ENCODE data around the gene MIER3. TPM values are rescaled to one million over a fixed set of nuclear protein-coding genes. Genes with fewer than 3 reads are reported as not detected.
"Not testable (repeated sequence)": the region's sequence is repeated elsewhere in the genome, so short reads cannot be mapped to it uniquely, and the experiment has no call there.

Gene MIER3, protein sequence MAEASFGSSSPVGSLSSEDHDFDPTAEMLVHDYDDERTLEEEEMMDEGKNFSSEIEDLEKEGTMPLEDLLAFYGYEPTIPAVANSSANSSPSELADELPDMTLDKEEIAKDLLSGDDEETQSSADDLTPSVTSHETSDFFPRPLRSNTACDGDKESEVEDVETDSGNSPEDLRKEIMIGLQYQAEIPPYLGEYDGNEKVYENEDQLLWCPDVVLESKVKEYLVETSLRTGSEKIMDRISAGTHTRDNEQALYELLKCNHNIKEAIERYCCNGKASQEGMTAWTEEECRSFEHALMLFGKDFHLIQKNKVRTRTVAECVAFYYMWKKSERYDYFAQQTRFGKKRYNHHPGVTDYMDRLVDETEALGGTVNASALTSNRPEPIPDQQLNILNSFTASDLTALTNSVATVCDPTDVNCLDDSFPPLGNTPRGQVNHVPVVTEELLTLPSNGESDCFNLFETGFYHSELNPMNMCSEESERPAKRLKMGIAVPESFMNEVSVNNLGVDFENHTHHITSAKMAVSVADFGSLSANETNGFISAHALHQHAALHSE
- total RNA-seq = 31.0 TPM

GRCh38 chr5:56951946-56952691, at the start of gene MIER3:
TSS of gene MIER3 (minus strand) at chr5:56952123. CDS start at chr5:56952102, 21 bp downstream.
- DNase-seq = peak; percentile 91

GRCh38 chr5:56995596-56995995, 43.7 kb upstream of the MIER3 start:
- no peak for DNase-seq

DNA sequence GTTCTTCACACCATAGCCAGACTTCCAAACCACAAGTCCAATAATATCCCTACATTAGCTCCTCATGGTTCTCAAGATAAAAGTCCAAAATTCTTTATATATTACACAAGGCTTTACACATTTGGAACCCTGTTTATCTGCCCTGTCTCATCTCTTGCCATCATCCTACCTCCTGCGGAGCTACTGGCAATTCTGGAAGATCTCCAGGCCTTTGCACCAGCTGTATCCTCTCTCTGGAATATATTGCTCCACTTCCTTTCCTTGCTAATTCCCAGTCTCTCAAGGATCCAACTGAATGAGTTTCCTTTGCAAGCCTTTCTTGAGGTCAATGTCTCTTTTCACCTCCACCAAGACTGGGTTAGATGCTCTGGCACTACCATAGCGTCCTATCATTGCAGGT, 41.3 kb upstream of the MIER3 start:
- no peak for DNase-seq

- DNase-seq = no peak
Measured at GRCh38 chr5:56989676-56990075, 37.8 kb upstream of the MIER3 start.

DNA sequence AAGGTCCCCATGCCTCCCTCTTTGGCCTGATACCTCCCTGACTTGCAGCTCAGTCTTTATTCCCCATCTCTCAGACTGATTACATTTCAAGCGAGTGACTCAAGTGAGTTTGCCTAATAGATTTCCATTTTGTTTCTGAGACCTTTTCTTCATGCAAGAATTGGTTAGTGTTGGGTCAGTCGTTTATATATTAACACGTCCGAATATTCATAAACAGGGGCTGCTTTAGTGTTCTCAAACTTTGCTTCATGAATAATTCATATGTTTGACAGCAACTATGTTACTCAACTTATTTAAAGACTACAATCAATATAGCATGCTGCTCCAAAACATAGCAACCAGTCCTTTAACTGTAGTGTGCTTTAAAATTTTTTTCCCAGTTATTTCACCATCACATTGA, 36.6 kb upstream of the MIER3 start:
- no peak for DNase-seq

GRCh38 chr5:56987171-56987570, 35.2 kb upstream of the MIER3 start:
- DNase-seq = no peak

- DNase-seq = no peak
Measured at GRCh38 chr5:56986626-56986947, 34.7 kb upstream of the MIER3 start.

- no peak for DNase-seq
Measured at GRCh38 chr5:56985936-56986625, 34.2 kb upstream of the MIER3 start.

- DNase-seq = no peak
Measured at GRCh38 chr5:56984445-56984844, 32.5 kb upstream of the MIER3 start.

- no peak for DNase-seq
Measured at GRCh38 chr5:56983593-56984361, 31.9 kb upstream of the MIER3 start.

DNA sequence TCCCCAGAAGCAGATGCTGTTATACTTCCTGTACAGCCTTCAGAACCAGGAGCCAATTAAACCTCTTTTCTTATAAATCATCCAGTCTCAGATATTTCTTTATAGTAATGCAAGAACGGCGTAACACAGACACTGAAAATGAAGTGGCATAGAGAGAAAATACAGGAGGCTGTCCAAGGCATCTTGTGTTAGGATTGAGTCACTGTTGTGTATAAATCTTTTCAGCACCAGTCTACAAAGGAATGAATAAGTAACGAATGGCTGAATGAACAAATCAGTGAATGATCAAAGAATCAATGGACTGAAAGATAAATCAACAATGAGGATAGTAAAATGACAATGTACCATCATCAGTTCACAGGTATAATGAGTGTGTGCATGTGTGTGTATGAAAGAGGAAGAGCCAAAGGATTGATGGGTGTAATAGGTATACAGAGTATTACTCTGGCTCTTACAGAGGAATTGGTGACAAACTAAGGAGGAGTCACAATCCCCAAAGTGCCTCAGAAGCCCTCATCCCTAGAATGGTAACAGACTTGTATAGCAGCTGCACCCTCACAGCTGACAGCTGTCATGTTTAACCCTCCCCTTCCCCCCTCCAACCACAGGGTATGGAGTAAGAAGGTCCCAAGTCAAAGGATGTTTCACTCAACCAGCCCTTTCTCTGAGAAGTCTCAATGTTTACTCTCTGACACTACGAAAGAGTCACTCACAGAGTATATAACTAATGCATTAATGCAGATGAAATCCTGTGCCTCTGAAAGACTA, 29.8 kb upstream of the MIER3 start:
- peak; percentile 9 for DNase-seq

DNA sequence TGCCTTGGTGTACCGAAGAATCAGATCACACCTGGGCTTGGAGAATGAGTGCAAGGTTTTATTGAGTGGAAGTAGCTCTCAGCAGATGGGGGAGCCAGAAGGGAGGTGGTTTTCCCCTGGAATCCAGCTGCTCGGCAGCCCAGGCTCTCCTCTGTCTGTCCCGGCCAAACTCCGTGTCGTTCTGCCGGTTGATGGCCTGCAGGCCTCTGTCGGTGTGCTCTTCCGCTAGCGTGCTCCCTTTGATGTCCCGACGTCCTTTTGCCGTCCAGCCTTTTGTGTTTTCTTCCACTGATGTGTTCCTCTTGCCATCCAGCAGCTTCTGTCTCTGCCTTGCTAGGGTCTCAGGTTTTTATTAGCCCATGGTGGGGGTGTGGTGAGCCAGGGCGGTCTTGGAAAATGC, 28.0 kb upstream of the MIER3 start:
- DNase-seq = no peak

DNA sequence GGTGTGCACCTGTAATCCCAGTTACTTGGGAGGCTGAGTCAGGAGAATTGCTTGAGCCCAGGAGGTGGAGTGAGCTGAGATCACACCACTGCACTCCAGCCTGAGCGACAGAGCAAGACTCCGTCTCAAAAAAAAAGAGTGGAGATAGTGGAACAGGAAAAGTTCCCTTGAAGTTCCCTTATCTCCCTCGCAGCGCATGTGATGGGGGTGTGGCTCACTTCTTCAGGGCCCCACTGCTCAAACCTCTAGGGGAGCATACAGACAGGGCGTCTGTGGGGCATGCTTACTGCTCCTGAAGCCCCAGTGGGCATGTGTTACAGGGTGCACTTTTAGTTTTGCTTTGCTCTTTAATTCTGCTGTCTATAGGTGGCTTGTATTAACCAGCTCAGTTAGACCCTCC, 27.6 kb upstream of the MIER3 start:
- DNase-seq = not testable (repeated sequence)

DNA sequence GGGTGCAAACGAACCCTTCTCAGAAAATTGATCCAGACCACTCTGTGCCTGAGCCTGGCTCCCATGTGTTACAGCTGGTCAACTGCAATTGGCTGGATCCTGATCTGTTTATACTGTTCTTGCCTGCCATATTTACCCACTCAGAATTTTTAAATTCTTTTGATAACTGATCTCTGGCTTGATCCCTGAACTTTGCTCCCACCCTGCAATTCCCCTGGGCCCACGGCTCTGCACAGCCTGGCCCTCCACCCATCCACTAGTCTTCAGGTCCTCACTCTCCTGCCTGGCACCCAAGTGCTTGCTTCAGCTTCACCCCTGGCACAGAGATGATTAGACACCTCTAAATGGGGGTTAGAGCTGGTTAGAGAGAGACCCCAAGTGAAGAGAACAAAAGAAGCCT, 25.9 kb upstream of the MIER3 start:
- DNase-seq = no peak

DNA sequence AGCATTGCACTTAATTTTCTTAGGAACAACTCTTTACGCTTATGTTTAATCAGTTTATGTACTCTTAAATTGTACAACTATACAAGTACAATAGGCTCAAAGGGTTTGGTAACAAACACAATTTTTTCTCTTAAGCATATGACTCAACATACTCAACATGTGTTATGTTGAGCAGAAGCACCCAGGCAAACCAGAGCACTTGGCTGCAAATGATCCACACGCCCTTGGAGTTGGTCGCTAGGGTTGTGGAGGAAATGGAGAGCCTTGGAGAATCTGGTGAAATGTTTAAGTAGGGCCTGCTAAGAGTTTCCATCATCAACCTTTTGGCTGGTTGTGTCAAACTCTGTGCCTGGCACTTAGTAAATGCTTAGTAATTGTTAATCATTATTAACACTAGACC, 25.1 kb upstream of the MIER3 start:
- DNase-seq = no peak

GRCh38 chr5:56974241-56974640, 22.3 kb upstream of the MIER3 start:
- no peak for DNase-seq

DNA sequence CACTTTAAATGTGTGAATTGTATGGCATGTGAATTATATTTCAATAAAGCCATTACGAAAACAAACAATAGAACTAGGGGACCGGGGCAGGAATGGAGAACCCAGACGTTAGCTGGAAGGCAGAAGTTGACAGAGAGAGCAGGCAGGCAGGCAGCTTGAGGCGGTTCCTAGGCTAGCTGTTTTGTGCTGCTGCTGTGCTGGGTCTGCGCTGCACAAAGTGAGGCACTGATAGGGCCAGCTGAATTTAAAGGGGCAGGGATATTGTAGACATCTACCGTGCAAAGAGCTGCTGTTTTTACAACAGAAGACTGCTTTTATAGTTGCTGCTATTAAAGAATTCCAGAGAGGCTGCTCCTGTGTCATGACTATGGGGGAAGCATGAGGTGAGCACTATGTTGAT, 21.6 kb upstream of the MIER3 start:
- no peak for DNase-seq

- no peak for DNase-seq
Measured at GRCh38 chr5:56971275-56971674, 19.4 kb upstream of the MIER3 start.

GRCh38 chr5:56964173-56964572, 12.2 kb upstream of the MIER3 start:
- no peak for DNase-seq

GRCh38 chr5:56963246-56963645, 11.3 kb upstream of the MIER3 start:
- no peak for DNase-seq

GRCh38 chr5:56962286-56962685, 10.4 kb upstream of the MIER3 start:
- no peak for DNase-seq
